Measurements from ENCODE around the gene SMPD1.
A peak's percentile ranks its signal among the peaks of the same experiment; 100 is the strongest.

SMPD1 gene

GRCh38 chr11:6389905-6390717 lies at the start of gene SMPD1:
SMPD1 (plus strand) TSS chr11:6390474; CDS start chr11:6390599, 125 bp downstream.
- DNase-seq, result peak; percentile 65 to 75

- no peak for DNase-seq
Measured at GRCh38 chr11:6345366-6345765, 44.9 kb upstream of the SMPD1 start.

GRCh38 chr11:6350043-6350442 lies 40.2 kb upstream of the SMPD1 start:
- no peak for DNase-seq

- no peak for DNase-seq
Measured at GRCh38 chr11:6350486-6350885, 39.8 kb upstream of the SMPD1 start.

- DNase-seq, result no peak
Measured at GRCh38 chr11:6351782-6352382, 38.4 kb upstream of the SMPD1 start.

GRCh38 chr11:6353367-6353987 lies 36.8 kb upstream of the SMPD1 start:
- peak in 1 of 2 experiments; percentile 14 for DNase-seq

GRCh38 chr11:6354651-6355485 lies 35.4 kb upstream of the SMPD1 start:
- no peak for DNase-seq

- no peak for DNase-seq
Measured at GRCh38 chr11:6356503-6357055, 33.7 kb upstream of the SMPD1 start.

GRCh38 chr11:6357222-6357621 lies 33.1 kb upstream of the SMPD1 start:
- peak in 1 of 2 experiments; percentile 10 for DNase-seq

GRCh38 chr11:6360183-6360582 lies 30.1 kb upstream of the SMPD1 start:
- no peak for DNase-seq

- DNase-seq, result no peak
Measured at GRCh38 chr11:6362185-6362872, 27.9 kb upstream of the SMPD1 start.

GRCh38 chr11:6362873-6363678 lies 27.2 kb upstream of the SMPD1 start:
- DNase-seq, result peak; percentile 31 to 85

GRCh38 chr11:6365659-6366058 lies 24.6 kb upstream of the SMPD1 start:
- DNase-seq, result no peak

- DNase-seq, result no peak
Measured at GRCh38 chr11:6371825-6372224, 18.4 kb upstream of the SMPD1 start.

- no peak for DNase-seq
Measured at GRCh38 chr11:6377902-6378639, 12.2 kb upstream of the SMPD1 start.

GRCh38 chr11:6378640-6378989 lies 11.7 kb upstream of the SMPD1 start:
- DNase-seq, result no peak

- no peak for DNase-seq
Measured at GRCh38 chr11:6385046-6385777, 5.1 kb upstream of the SMPD1 start.

- no peak for DNase-seq
Measured at GRCh38 chr11:6387811-6388599, 2.3 kb upstream of the SMPD1 start.

- no peak for DNase-seq
Measured at GRCh38 chr11:6388748-6389147, 1.5 kb upstream of the SMPD1 start.

All from cerebellar nuclear complex (tissue), 1 donor.